ENCODE results near the gene AFDN.

The AFDN gene

GRCh38 chr6:167820681-167821080 lies 6.0 kb upstream of the AFDN start:
- DNase-seq = no peak

GRCh38 chr6:167824591-167825331 lies 1.9 kb upstream of the AFDN start:
- peak; percentile 43 for DNase-seq

GRCh38 chr6:167825332-167826229 lies 1.1 kb upstream of the AFDN start:
- DNase-seq = peak; percentile 77

- DNase-seq = peak; percentile 86
These were observed 348 bp upstream of the AFDN start for GRCh38 chr6:167826230-167826895.

- peak; percentile 82 for DNase-seq
These were observed 1.0 kb downstream of the AFDN start for GRCh38 chr6:167827583-167828324.

- DNase-seq = peak; percentile 36
These were observed 1.7 kb downstream of the AFDN start for GRCh38 chr6:167828325-167828956.

GRCh38 chr6:167829513-167829912 lies 2.8 kb downstream of the AFDN start:
- no peak for DNase-seq

GRCh38 chr6:167831281-167831828 lies 4.6 kb downstream of the AFDN start:
- no peak for DNase-seq

GRCh38 chr6:167832497-167833395 lies 6.0 kb downstream of the AFDN start:
- no peak for DNase-seq

- DNase-seq = no peak
These were observed 6.7 kb downstream of the AFDN start for GRCh38 chr6:167833396-167833763.

- no peak for DNase-seq
These were observed 8.5 kb downstream of the AFDN start for GRCh38 chr6:167835260-167835659.

- no peak for DNase-seq
These were observed 10.0 kb downstream of the AFDN start for GRCh38 chr6:167836721-167837120.

GRCh38 chr6:167838207-167838748 lies 11.6 kb downstream of the AFDN start:
- DNase-seq = no peak

GRCh38 chr6:167839343-167839742 lies 12.6 kb downstream of the AFDN start:
- peak; percentile 15 for DNase-seq

GRCh38 chr6:167839755-167840154 lies 13.0 kb downstream of the AFDN start:
- DNase-seq = no peak

GRCh38 chr6:167840160-167840525 lies 13.4 kb downstream of the AFDN start:
- no peak for DNase-seq

- no peak for DNase-seq
These were observed 13.9 kb downstream of the AFDN start for GRCh38 chr6:167840526-167841179.

GRCh38 chr6:167841981-167842380 lies 15.3 kb downstream of the AFDN start:
- no peak for DNase-seq

GRCh38 chr6:167842457-167842856 lies 15.7 kb downstream of the AFDN start:
- DNase-seq = no peak

GRCh38 chr6:167843023-167843422 lies 16.3 kb downstream of the AFDN start:
- no peak for DNase-seq

Measured in NCI-H69 (cell line).